Stimulated activated CD8-positive, alpha-beta memory T cell treated with anti-CD3 and anti-CD28 coated beads, Interleukin-7, amount 100 ng/mL, for 24 hours (primary cell): Measurements from ENCODE around the gene HIPK1.
"Not testable (repeated sequence)": the region's sequence is repeated elsewhere in the genome, so short reads cannot be mapped to it uniquely, and the experiment has no call there.

Experiments used
- DNase-seq: peaks from one replicate; pipeline ENCODE4 v3.0.0-alpha.2; 2020; ENCODE audit warnings: low read depth

HIPK1 gene

DNA sequence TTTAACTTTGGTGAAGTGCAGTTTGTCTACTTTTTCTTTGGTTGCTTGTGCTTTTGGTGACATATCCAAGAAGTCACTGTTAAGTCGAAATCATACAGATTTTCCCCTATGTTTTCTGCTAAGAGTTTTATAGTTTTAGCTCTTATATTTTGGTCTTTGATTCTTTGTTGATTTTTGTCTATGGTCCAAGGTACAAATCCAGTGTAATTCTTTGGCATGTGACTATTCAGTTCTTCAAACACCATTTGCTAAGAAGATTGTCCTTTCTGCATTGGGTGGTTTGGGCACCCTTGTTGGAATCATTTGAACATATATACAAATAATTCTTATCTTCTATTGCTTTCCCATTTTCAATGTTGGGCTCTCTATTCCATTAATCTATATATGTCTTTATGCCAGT is 16.2 kb downstream of the HIPK1 start:
- DNase-seq = no peak

DNA sequence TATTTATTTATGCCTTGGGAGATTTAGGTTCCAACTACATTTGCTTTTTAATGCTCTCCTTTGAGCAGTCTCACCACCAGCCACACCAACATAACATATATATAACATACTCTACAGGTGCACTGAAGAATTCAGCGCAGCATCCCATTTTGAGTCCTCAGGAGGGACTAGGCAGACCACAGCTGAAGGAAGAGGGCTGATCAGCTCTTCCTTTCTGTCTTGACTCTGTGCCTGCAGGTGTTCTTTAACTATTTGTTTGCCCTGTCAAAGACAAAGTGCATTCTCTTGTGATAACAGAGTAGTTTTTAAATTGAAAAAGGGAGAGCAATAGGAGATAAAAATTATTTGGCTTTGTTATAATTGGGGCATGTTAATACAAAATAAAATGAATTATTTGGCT is 17.0 kb downstream of the HIPK1 start:
- DNase-seq = no peak

DNA sequence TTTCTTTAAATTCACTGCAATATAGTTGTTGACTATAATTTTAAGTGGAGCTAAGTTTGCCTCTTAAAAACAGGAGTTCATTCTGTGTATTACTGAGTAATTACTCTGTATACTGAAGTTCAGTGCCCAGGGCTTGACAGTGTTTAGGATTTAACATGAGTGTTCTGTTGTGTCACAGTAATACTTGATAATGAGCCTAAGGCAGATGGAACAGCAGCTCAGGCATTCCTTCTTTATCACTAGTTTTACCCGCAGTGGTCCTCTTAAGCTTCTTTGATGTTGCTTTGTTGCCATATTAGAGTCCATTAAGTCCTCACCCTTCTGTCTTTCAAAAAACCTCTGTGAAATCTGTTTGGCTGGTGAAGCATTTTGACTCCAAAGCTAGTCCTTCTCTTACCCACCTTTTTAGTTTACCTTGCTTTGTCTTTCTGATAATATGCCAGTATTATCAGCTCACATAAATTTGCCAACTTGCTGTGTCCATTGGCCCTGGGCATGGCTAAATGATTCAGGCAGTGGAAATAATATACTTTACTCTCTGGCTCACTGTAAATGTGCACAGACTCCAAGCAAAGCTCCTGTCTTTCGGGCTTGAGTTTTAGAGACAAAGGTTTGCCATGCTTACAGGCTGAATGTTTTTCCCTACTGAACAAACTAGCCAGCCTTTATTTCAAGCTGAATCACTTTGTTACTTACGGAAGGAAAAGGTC is 17.7 kb downstream of the HIPK1 start:
- DNase-seq = no peak

DNA sequence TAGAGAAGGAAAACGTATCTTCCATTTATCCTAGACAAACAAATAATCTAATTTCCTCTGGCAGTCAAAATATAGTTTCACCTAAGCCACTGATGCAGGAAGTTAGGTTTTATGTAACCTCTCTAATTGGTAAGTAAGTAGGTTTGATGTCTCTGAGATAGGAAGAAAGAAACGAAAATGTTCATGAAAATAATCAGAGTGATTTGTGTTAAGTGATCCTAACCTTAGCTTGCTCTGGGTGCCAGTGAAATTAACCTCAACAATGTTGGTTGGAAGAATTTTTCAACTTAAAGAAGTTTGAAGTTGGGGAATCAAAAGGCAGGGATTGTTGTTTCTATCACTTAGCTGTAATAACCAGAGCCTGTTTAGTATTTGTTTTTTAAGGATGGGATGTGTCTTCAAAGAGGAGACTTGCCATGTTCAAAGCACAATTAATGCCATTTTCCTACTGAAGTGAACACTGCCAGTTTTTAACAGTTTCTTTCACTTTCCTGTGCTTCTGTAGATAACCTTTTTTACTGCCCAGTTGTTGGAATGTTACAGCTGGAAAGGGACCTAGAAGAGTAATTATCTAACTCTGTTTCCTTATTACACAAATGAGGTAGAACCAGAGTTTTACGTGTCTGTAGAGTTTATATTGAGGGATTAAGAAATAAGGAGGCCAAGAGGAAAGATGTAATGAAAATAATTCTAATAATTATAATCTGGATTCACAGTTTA is 18.4 kb downstream of the HIPK1 start:
- no peak for DNase-seq

- DNase-seq = not testable (repeated sequence)
Observed at GRCh38 chr1:113948151-113948550, 19.0 kb downstream of the HIPK1 start.

DNA sequence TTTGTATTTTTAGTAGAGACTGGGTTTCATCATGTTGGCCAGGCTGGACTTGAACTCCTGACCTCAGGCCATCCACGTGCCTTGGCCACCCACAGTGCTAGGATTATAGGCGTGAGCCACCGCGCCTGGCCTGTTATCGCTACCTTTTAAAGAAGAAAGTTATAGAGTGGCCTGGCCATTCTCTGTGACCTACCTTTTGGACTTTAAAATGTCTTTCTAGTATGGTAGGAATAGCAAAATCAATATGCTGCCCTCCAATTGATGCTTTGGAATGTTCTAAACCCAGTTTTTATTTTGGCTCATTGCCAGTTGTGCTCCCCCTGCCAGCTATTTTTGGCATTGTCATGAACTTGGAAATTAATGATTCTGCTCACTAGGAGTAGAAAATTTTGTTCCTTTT is 19.9 kb downstream of the HIPK1 start:
- no peak for DNase-seq

GRCh38 chr1:113950908-113951307 is 21.8 kb downstream of the HIPK1 start:
- no peak for DNase-seq

GRCh38 chr1:113951719-113952118 is 22.6 kb downstream of the HIPK1 start:
- no peak for DNase-seq

DNA sequence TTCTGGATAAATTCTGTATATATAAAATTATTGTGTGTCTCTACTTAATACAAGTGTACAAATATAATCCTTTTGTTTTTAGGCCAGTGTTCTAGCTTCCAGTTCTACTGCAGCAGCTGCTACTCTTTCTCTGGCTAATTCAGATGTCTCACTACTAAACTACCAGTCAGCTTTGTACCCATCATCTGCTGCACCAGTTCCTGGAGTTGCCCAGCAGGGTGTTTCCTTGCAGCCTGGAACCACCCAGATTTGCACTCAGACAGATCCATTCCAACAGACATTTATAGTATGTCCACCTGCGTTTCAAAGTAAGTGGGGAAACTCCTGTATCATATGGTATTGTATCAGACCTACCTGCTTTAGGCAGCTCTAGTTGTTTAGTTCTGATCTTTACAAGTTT is 28.9 kb downstream of the HIPK1 start:
- no peak for DNase-seq

DNA sequence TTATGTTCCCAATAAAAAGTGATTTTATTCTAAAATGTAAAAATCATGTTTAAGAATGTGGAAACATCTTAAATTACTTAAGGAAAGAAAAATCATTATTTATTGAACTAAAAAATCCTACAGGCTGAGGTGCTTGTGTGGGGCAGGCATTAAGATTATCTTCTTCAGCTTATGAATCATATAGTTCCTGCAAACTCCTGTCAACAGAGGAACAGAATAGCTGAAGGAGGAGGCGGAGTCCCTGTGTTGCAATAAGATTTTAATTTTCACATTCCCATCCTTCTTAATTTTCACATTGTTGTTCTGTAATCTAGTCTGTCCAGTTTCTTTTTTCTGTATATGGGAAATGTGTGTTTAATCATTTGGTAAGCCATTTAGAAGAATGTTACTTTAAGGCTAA is 29.6 kb downstream of the HIPK1 start:
- DNase-seq = no peak

GRCh38 chr1:113963281-113963906 is 34.3 kb downstream of the HIPK1 start:
- DNase-seq = no peak

GRCh38 chr1:113965703-113966412 is 36.7 kb downstream of the HIPK1 start:
- DNase-seq = no peak

DNA sequence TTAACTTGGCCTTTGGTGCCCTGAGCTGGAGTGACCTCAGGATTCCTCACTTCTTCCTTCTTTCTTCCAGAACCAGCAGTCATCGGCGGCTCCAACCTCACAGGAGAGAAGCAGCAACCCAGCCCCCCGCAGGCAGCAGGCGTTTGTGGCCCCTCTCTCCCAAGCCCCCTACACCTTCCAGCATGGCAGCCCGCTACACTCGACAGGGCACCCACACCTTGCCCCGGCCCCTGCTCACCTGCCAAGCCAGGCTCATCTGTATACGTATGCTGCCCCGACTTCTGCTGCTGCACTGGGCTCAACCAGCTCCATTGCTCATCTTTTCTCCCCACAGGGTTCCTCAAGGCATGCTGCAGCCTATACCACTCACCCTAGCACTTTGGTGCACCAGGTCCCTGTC is 43.8 kb downstream of the HIPK1 start:
- DNase-seq = no peak

DNA sequence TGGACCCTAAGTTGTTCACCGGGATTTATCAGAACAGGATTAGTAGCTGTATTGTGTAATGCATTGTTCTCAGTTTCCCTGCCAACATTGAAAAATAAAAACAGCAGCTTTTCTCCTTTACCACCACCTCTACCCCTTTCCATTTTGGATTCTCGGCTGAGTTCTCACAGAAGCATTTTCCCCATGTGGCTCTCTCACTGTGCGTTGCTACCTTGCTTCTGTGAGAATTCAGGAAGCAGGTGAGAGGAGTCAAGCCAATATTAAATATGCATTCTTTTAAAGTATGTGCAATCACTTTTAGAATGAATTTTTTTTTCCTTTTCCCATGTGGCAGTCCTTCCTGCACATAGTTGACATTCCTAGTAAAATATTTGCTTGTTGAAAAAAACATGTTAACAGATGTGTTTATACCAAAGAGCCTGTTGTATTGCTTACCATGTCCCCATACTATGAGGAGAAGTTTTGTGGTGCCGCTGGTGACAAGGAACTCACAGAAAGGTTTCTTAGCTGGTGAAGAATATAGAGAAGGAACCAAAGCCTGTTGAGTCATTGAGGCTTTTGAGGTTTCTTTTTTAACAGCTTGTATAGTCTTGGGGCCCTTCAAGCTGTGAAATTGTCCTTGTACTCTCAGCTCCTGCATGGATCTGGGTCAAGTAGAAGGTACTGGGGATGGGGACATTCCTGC is 46.2 kb downstream of the HIPK1 start:
- no peak for DNase-seq

GRCh38 chr1:113976609-113977278 is 47.6 kb downstream of the HIPK1 start:
- DNase-seq = no peak

GRCh38 chr1:113977906-113978305 is 48.8 kb downstream of the HIPK1 start:
- DNase-seq = no peak

DNA sequence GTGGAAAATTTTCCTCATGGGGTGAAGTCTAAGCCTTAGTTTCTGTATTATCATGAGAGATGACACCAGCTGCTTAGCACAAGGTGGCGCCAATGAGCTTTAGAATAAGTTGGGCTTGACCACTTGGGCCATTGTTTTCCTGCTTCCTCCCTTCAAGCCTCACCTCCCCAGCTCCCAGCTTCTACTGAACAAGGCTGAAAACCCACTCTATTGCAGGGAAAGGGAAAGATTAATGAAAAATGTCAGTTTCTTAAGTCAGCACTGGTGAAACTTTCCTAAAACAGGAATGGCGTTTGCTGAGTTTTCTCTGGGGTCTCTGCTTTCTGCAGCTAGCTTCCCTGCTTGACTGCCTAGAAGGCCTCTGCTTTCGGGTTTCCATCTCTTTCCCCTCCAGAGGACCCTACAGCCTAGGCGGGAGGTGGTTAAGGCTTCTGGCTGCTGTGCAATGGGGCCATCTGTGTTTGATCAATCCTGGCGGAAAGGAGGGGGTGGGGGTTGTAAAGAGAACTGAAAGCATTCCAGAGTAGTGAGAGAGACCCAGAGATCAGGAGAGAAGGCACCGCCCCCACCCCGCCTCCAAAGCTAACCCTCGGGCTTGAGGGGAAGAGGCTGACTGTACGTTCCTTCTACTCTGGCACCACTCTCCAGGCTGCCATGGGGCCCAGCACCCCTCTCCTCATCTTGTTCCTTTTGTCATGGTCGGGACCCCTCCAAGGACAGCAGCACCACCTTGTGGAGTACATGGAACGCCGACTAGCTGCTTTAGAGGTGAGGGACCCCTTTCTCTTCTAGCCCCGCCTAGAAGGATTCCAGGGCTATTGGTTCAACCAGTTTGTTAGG is 50.0 kb downstream of the HIPK1 start, which contains the start of gene OLFML3:
Gene OLFML3, plus strand, starts transcription at position 612 of the 840 bp plus-strand sequence. Its CDS starts 43 bp downstream, at position 655.
- DNase-seq = peak; percentile 21

GRCh38 chr1:113980110-113980509 is 51.0 kb downstream of the HIPK1 start:
- no peak for DNase-seq

DNA sequence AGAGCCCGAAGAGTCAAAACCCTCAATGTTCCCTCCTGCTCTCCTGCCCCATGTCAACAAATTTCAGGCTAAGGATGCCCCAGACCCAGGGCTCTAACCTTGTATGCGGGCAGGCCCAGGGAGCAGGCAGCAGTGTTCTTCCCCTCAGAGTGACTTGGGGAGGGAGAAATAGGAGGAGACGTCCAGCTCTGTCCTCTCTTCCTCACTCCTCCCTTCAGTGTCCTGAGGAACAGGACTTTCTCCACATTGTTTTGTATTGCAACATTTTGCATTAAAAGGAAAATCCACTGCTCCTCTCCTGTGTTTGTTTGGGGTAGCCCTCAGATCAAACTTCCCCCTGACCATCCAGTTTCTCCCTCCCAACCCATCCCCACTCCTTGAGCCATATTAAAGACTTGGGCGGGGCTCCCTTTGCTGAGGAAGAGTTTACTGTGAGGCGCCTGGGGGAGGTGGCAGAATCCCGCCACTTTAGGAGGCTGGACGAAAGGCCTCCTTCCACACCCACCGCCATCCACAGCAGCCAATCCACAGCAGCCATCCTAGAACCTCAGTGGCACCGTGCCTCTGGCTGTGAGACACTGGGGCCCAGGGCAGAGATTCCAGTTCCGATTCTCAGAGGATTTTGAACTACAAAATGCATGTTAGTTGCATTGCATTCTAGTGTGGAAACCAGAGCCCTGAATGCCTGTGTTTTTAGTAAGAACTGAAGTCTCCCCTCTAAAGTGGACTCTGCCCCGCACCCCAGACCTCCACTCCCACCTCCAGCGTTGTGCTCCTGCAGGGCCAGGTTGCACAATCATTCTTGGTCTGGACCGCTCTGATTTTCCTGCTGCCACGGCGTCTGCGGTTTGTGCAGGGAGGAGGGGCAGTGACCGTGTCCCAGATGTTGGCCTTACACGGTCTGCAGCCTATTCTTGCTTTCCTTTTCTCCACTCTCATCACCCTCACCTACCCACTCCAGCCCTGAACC is 53.1 kb downstream of the HIPK1 start:
- DNase-seq = no peak
